CD1c-positive myeloid dendritic cell (primary cell): ENCODE measurements around the gene PACC1.
"Not testable (repeated sequence)": the region's sequence is repeated elsewhere in the genome, so short reads cannot be mapped to it uniquely, and the experiment has no call there.

Experiments used
- DNase-seq: peaks from one replicate; pipeline ENCODE4 v3.0.0-alpha.2; 2016; ENCODE audit errors: extremely low spot score

PACC1 gene

DNA sequence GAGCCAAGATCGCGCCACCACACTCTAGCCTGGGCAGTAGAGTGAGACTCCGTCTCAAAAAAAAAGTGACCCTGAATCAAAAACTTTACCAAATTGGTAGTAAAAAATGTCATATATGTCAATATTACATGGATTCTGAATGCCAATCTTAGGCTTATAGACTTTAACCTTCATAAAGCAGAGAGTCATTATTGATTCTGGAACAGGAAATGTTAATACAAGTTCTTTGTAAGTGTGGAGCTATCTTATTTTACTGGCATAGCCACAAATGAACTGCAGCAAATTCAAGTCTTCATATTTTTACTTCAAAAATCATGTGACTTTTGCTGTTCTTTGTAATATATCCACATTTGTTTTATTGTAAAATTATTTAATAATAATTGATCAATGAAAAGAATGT is 88.1 kb downstream of the PACC1 start:
- DNase-seq: no peak

DNA sequence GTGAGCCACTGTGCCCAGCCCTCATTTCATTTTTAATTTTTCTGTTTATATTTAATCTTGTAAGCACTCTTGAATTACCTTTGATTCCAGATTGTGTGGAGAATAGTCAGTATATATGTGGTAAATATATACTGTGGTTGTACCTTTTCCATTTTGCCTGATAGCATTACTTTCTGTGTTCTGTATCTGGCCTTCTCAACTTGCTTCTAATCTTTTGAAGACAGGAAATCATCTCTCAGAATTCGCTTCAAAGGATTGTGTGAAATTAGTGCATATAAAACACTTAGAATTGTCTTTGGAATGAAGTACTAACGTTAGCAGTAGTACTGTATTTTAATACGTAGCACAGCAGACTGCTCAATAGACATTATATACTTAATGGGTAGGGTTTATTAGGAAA is 91.6 kb downstream of the PACC1 start:
- DNase-seq: no peak

DNA sequence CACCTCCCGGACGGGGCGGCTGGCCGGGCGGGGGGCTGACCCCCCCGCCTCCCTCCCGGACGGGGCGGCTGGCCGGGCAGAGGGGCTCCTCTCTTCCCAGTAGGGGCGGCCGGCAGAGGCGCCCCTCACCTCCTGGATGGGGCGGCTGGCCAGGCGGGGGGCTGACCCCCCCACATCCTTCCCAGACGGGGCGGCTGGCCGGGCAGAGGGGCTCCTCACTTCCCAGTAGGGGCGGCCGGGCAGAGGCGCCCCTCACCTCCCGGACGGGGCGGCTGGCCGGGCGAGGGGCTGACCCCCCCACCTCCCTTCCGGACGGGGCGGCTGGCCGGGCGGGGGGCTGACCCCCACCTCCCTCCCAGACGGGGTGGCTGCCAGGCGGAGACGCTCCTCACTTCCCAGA is 93.7 kb downstream of the PACC1 start:
- DNase-seq: not testable (repeated sequence)

DNA sequence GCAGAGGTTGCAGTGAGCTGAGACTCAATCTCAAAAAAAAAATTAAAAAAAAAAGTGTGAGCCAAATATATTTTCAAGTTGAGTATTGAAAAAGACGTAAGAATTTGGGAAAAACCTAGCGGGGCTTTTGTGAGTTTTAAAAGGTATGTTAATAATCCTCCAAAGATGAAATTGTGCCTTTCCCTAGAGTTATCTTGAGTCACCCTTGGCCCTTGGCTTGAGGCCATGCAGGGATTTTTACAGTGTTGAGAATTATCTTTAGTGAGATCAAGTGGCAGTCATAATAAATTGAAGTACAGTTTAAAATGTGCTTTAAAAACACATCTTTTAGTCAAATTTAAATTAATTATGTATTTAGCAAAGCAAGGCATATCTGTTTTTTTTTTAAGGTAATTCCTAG is 96.8 kb downstream of the PACC1 start:
- no peak for DNase-seq

DNA sequence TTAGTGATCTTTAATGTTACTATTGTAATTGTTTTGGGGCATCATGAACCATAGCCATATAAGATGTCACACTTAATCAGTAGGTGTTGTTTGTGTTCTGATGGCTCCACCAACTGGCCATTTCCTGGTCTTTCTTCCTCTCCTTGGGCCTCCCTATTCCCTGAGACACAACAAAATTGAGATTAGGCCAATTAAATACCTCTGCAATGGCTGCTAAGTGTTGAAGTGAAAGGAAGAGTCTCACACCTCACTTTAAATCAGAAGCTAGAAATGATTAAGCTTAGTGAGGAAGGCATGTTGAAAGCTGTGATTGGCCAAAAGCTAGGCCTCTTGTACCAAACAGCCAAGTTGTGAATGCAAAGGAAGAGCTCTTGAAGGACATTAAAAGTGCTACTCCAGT is 98.8 kb downstream of the PACC1 start:
- DNase-seq: peak; percentile 12

DNA sequence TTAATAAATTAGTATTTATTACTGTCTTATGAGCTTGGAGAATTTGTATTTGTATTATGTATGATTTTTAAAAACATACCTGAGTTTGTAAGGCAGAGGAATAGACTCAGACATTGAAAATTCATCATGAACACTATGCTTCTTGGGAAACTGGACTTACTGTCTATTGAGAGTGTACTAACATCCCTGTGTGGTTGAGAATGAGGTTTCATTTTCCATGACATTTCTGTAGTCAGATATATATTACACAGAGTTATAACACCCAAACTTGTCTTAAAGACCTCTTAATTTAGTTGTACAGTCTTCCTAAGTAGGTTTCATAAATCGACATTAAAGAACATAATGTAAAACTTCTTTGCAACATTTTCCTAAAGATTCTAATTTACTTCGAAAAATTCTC is 99.5 kb downstream of the PACC1 start:
- DNase-seq: no peak
